Neural cell (in vitro differentiated cells): Measurements from ENCODE around the gene IRF7. TPM values are rescaled to one million over a fixed set of nuclear protein-coding genes. Genes with fewer than 3 reads are reported as not detected.

ENCODE experiments used
- H2AFZ ChIP-seq: fragments of 200-600, 300-800 bp; sonication (generic), shearing (Covaris generic); 2 replicates; pipeline ENCODE4 v1.6.0; 2014; ENCODE audit warnings: low read depth, mild to moderate bottlenecking, antibody characterized with exemption, low read length, moderate library complexity
- H3F3A ChIP-seq: fragments of 200-600 bp; shearing (Covaris generic); 2 replicates; pipeline ENCODE4 v1.6.1; 2016; ENCODE audit warnings: mild to moderate bottlenecking, moderate library complexity, mixed read lengths, antibody characterized with exemption, low read length; ENCODE audit not compliant: insufficient read depth, poor library complexity, severe bottlenecking
- H3K27ac ChIP-seq: fragments of 200-600, 300-800 bp; sonication (generic), shearing (Covaris generic); 2 replicates; pipeline ENCODE4 v1.5.1; 2014; ENCODE audit warnings: mild to moderate bottlenecking, low read length, moderate library complexity
- H3K27me3 ChIP-seq: fragments of 300-800, 200-600 bp; sonication (generic), shearing (Covaris generic); 2 replicates; pipeline ENCODE4 v1.6.0; 2014; ENCODE audit warnings: mild to moderate bottlenecking, low read depth, low read length, moderate library complexity; ENCODE audit not compliant: insufficient read depth
- H3K36me3 ChIP-seq: fragments of 300-800, 200-600 bp; sonication (generic), shearing (Covaris generic); 2 replicates; pipeline ENCODE4 v1.5.1; 2014; ENCODE audit warnings: mild to moderate bottlenecking, antibody characterized with exemption, low read length, moderate library complexity; ENCODE audit not compliant: insufficient read depth
- H3K4me2 ChIP-seq: fragments of 300-800, 200-600 bp; sonication (generic), shearing (Covaris generic); 2 replicates; pipeline ENCODE4 v1.6.0; 2014; ENCODE audit warnings: mild to moderate bottlenecking, low read length
- H3K4me3 ChIP-seq: fragments of 300-800, 200-600 bp; sonication (generic), shearing (Covaris generic); 2 replicates; pipeline ENCODE4 v1.5.1; 2014; ENCODE audit warnings: mild to moderate bottlenecking, low read length, moderate library complexity
- H3K79me2 ChIP-seq: fragments of 200-600 bp; shearing (Covaris generic); replicated peaks from 2 replicates; pipeline ENCODE4 v1.6.0; 2014; ENCODE audit warnings: mild to moderate bottlenecking, low read length, moderate library complexity; ENCODE audit not compliant: insufficient read depth
- H3K9ac ChIP-seq: fragments of 300-800, 200-600 bp; sonication (generic), shearing (Covaris generic); 2 replicates; pipeline ENCODE4 v1.6.1; 2016; ENCODE audit warnings: mild to moderate bottlenecking, low read length, mixed read lengths
- H3K9me2 ChIP-seq: fragments of 200-600 bp; shearing (Covaris generic); 2 replicates; pipeline ENCODE4 v1.6.1; 2016; ENCODE audit warnings: mild to moderate bottlenecking, low read length, mixed read lengths; ENCODE audit not compliant: insufficient read depth
- H3K9me3 ChIP-seq: fragments of 200-600, 300-800 bp; sonication (generic), shearing (Covaris generic); 2 replicates; pipeline ENCODE4 v1.6.1; 2016; ENCODE audit warnings: mild to moderate bottlenecking, mixed run types, low read length, moderate library complexity, mixed read lengths
- H4K20me1 ChIP-seq: fragments of 200-600 bp; shearing (Covaris generic); 2 replicates; pipeline ENCODE4 v1.6.1; 2016; ENCODE audit warnings: mild to moderate bottlenecking, mixed run types; ENCODE audit not compliant: insufficient read depth
- CTCF ChIP-seq: fragments of 450-650 bp; IDR thresholded peaks from 2 replicates; pipeline ENCODE4 v1.5.1; 2014; ENCODE audit warnings: antibody characterized with exemption, mild to moderate bottlenecking, moderate library complexity; ENCODE audit not compliant: poor library complexity, severe bottlenecking
- EP300 ChIP-seq: fragments of 450-650 bp; conservative IDR thresholded peaks from 2 replicates; pipeline ENCODE4 v1.6.1; 2014; ENCODE audit warnings: antibody characterized with exemption, mild to moderate bottlenecking, moderate library complexity; ENCODE audit not compliant: poor library complexity, severe bottlenecking
- EZH2 ChIP-seq: fragments of 200-600, 300-800 bp; shearing (Covaris generic), sonication (generic); IDR thresholded peaks from 2 replicates; pipeline ENCODE4 v1.6.1; 2014; ENCODE audit warnings: antibody characterized with exemption, low read length, borderline replicate concordance, mild to moderate bottlenecking; ENCODE audit not compliant: insufficient read depth, poor library complexity, severe bottlenecking
- MXI1 ChIP-seq: fragments of 450-650 bp; conservative IDR thresholded peaks from 2 replicates; pipeline ENCODE4 v1.6.1; 2014; ENCODE audit warnings: antibody characterized with exemption, mild to moderate bottlenecking; ENCODE audit not compliant: poor library complexity, severe bottlenecking
- POLR2AphosphoS5 ChIP-seq: IDR thresholded peaks from 2 replicates; pipeline ENCODE4 v1.6.1; 2012
- RAD21 ChIP-seq: fragments of 450-650 bp; conservative IDR thresholded peaks from 2 replicates; pipeline ENCODE4 v1.6.1; 2014; ENCODE audit warnings: antibody characterized with exemption, mild to moderate bottlenecking, moderate library complexity
- REST ChIP-seq: IDR thresholded peaks from 2 replicates; pipeline ENCODE4 v1.6.1; 2012; ENCODE audit warnings: borderline replicate concordance
- SMC3 ChIP-seq: fragments of 450-650 bp; conservative IDR thresholded peaks from 2 replicates; pipeline ENCODE4 v1.6.1; 2014; ENCODE audit warnings: antibody characterized with exemption, mild to moderate bottlenecking, moderate library complexity; ENCODE audit not compliant: poor library complexity
- TAF1 ChIP-seq: IDR thresholded peaks from 2 replicates; pipeline ENCODE4 v1.6.1; 2012; ENCODE audit warnings: low read depth
- polyA plus RNA-seq: library from polyadenylated mRNA; depleted of rRNA; stranded (reverse); fragments of >200 nt; gene quantifications from 2 replicates; pipeline ENCODE4 v1.2.3, GENCODE V29; 2014

Gene IRF7
- polyA plus RNA-seq, 1 donor from 2014 or later: 1.1 TPM

- Histone ChIP-seq H4K20me1 (peaks cover 16% of the 10 kb centered on the region), H3K4me3 (no peak overlapping the region), H3K27me3 (no peaks in the 10 kb centered on the region), H3K27ac (no peak overlapping the region), H3F3A (no peaks in the 10 kb centered on the region), H3K79me2 (peaks cover 39% of the 10 kb centered on the region), H3K9me3 (no peaks in the 10 kb centered on the region), H2AFZ (no peak overlapping the region), H3K9me2 (no peaks in the 10 kb centered on the region), H3K36me3 (peaks cover 4% of the 10 kb centered on the region), H3K9ac (no peak overlapping the region), H3K4me2 (no peak overlapping the region)
- TF ChIP-seq CTCF: no peak
These were observed 35.7 kb downstream of the IRF7 start for GRCh38 chr11:579830-580601.

- H3K9me3 ChIP-seq: no peaks in the 10 kb centered on the region
- no peak overlapping the region for H3K4me2 ChIP-seq
- peak overlapping the region; percentile 93 for H3K9ac ChIP-seq
- H3K27ac ChIP-seq: no peak overlapping the region
- TF ChIP-seq RAD21 (no peak), EZH2 (no peak), TAF1 (no peak), CTCF (no peak), EP300 (no peak)
- H3K27me3 ChIP-seq: no peaks in the 10 kb centered on the region
- H4K20me1 ChIP-seq: peaks cover 16% of the 10 kb centered on the region
- H3K4me3 ChIP-seq: peak overlapping the region; percentile 97
- H3K36me3 ChIP-seq: no peaks in the 10 kb centered on the region
- no peak overlapping the region for H2AFZ ChIP-seq
- no peaks in the 10 kb centered on the region for H3K9me2 ChIP-seq
- H3F3A ChIP-seq: no peaks in the 10 kb centered on the region
- H3K79me2 ChIP-seq: peaks cover 39% of the 10 kb centered on the region
These were observed 37.3 kb downstream of the IRF7 start for GRCh38 chr11:578276-579035.

- peaks cover 39% of the 10 kb centered on the region for H3K79me2 ChIP-seq
- no peak overlapping the region for H2AFZ ChIP-seq
- H4K20me1 ChIP-seq: peaks cover 16% of the 10 kb centered on the region
- H3K36me3 ChIP-seq: no peaks in the 10 kb centered on the region
- no peaks in the 10 kb centered on the region for H3K27me3 ChIP-seq
- H3K9me3 ChIP-seq: no peaks in the 10 kb centered on the region
- no peak for TF ChIP-seq SMC3
- TF ChIP-seq EP300: no peak
- no peak for TF ChIP-seq EZH2
- no peak for TF ChIP-seq CTCF
- no peak for TF ChIP-seq POLR2AphosphoS5
- no peak for TF ChIP-seq RAD21
- TF ChIP-seq REST: no peak
- no peak for TF ChIP-seq TAF1
- TF ChIP-seq MXI1: no peak
- H3K9ac ChIP-seq: peak overlapping the region; percentile 93
- peak overlapping the region; percentile 68 for H3K4me2 ChIP-seq
- peak overlapping the region; percentile 97 for H3K4me3 ChIP-seq
- no peaks in the 10 kb centered on the region for H3F3A ChIP-seq
- no peak overlapping the region for H3K27ac ChIP-seq
- no peaks in the 10 kb centered on the region for H3K9me2 ChIP-seq
These were observed 38.2 kb downstream of the IRF7 start for GRCh38 chr11:577611-577894.
